HG02973 (cell line): ENCODE measurements around the gene NIPSNAP2.
"Not testable (repeated sequence)": the region's sequence is repeated elsewhere in the genome, so short reads cannot be mapped to it uniquely, and the experiment has no call there.

Experiments used
- ATAC-seq: cut with Tn5 transposase; IDR thresholded peaks from one replicate; pipeline ENCODE4 v1.9.1; 2021; ENCODE audit warnings: moderate library complexity; ENCODE audit not compliant: unreplicated experiment

Gene NIPSNAP2

GRCh38 chr7:55975988-55976633 is 11.7 kb downstream of the NIPSNAP2 start:
- no peak for ATAC-seq

- no peak for ATAC-seq
Measured at GRCh38 chr7:55977831-55978230, 13.4 kb downstream of the NIPSNAP2 start.

- no peak for ATAC-seq
Measured at GRCh38 chr7:55980266-55980665, 15.9 kb downstream of the NIPSNAP2 start.

- no peak for ATAC-seq
Measured at GRCh38 chr7:55983537-55983936, 19.2 kb downstream of the NIPSNAP2 start.

GRCh38 chr7:55992346-55992745 is 28.0 kb downstream of the NIPSNAP2 start:
- ATAC-seq: no peak

- no peak for ATAC-seq
Measured at GRCh38 chr7:55996856-55997500, 32.6 kb downstream of the NIPSNAP2 start.

GRCh38 chr7:56003749-56004148 is 39.4 kb downstream of the NIPSNAP2 start:
- ATAC-seq: no peak

- ATAC-seq: no peak
Measured at GRCh38 chr7:56007167-56007652, 42.8 kb downstream of the NIPSNAP2 start.

GRCh38 chr7:56007891-56008290 is 43.5 kb downstream of the NIPSNAP2 start:
- no peak for ATAC-seq

GRCh38 chr7:56009695-56010094 is 45.3 kb downstream of the NIPSNAP2 start:
- no peak for ATAC-seq

GRCh38 chr7:56017015-56017414 is 52.6 kb downstream of the NIPSNAP2 start:
- ATAC-seq: not testable (repeated sequence)

GRCh38 chr7:56019501-56019900 is 55.1 kb downstream of the NIPSNAP2 start:
- no peak for ATAC-seq

GRCh38 chr7:56023500-56023899 is 59.1 kb downstream of the NIPSNAP2 start:
- no peak for ATAC-seq

GRCh38 chr7:56026538-56026937 is 62.2 kb downstream of the NIPSNAP2 start:
- ATAC-seq: no peak

- ATAC-seq: no peak
Measured at GRCh38 chr7:56028942-56029630, 64.7 kb downstream of the NIPSNAP2 start.

- ATAC-seq: no peak
Measured at GRCh38 chr7:56030340-56030739, 66.0 kb downstream of the NIPSNAP2 start.

- not testable (repeated sequence) for ATAC-seq
Measured at GRCh38 chr7:56031556-56031955, 67.2 kb downstream of the NIPSNAP2 start.

- ATAC-seq: not testable (repeated sequence)
Measured at GRCh38 chr7:56032578-56032977, 68.2 kb downstream of the NIPSNAP2 start.

- ATAC-seq: peak; percentile 89
Measured at GRCh38 chr7:56033671-56034432, 69.5 kb downstream of the NIPSNAP2 start.

- ATAC-seq: no peak
Measured at GRCh38 chr7:56040730-56041129, 76.3 kb downstream of the NIPSNAP2 start.

- ATAC-seq: not testable (repeated sequence)
Measured at GRCh38 chr7:56045758-56046157, 81.4 kb downstream of the NIPSNAP2 start.
